22Rv1 (cell line): Measurements from ENCODE around the gene HDDC2.

Experiments used
- CTCF ChIP-seq: fragments of 450-650 bp; IDR thresholded peaks from 2 replicates; pipeline ENCODE4 v1.5.1; 2017; ENCODE audit warnings: mild to moderate bottlenecking
- ZFX ChIP-seq: fragments of 450-650 bp; IDR thresholded peaks from 2 replicates; pipeline ENCODE4 v1.6.1; 2017; ENCODE audit warnings: antibody characterized with exemption, borderline replicate concordance

GRCh38 chr6:125307964-125308615 lies 6.3 kb upstream of the HDDC2 start:
- TF ChIP-seq CTCF (no peak), ZFX (no peak)
